Neutrophil (primary cell): ENCODE measurements around the gene KCNF1.

Source experiments
- H3K27ac ChIP-seq: fragments of 200-600 bp; sonication (generic); 2 replicates; pipeline ENCODE4 v1.5.1; 2016; ENCODE audit warnings: mild to moderate bottlenecking, moderate library complexity
- H3K27me3 ChIP-seq: fragments of 200-600 bp; sonication (generic); 2 replicates; pipeline ENCODE4 v1.6.0; 2016; ENCODE audit warnings: mild to moderate bottlenecking
- H3K36me3 ChIP-seq: fragments of 200-600 bp; sonication (generic); 2 replicates; pipeline ENCODE4 v1.5.1; 2017
- H3K4me1 ChIP-seq, 2 experiments: fragments of 200-600 bp in 1 of 2; sonication (generic) in 1 of 2; 1 replicate in 1 of 2; 2 replicates in 1 of 2; pipeline versions ENCODE4 v1.5.1 to v1.6.1; 2013 to 2016; ENCODE audit warnings: low read depth in 1 of 2, low read length in 1 of 2, mild to moderate bottlenecking in 1 of 2, moderate library complexity in 1 of 2; ENCODE audit not compliant: control insufficient read depth in 1 of 2, insufficient read depth in 1 of 2
- H3K4me3 ChIP-seq, 2 experiments: fragments of 200-600 bp in 1 of 2; sonication (generic) in 1 of 2; 1 replicate in 1 of 2; 2 replicates in 1 of 2; pipeline ENCODE4 v1.5.1; 2013 to 2016; ENCODE audit warnings: low read depth in 1 of 2, low read length in 1 of 2, mild to moderate bottlenecking in 1 of 2, moderate library complexity in 1 of 2
- H3K9me3 ChIP-seq: fragments of 200-600 bp; sonication (generic); 2 replicates; pipeline ENCODE4 v1.5.1; 2016
- TF ChIP-seq, protein P1 (sequence below): fragments of 200-600 bp; sonication (generic); IDR thresholded peaks from 2 replicates; pipeline ENCODE4 v1.5.1; 2016; ENCODE audit warnings: antibody characterized with exemption

The KCNF1 gene

DNA sequence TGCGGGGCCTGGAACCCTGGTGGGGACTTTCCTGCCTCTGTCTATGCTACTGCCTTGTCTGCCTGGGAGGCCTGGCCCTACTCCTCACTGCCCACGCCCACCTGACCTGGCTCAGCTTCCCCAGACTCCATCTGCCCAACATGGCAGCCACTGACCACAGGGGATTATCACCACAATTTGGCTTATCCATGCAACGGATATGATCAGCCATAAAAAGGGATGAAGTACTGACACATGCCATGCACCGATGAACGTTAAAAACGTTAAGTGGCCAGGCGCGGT, 5.9 kb upstream of the KCNF1 start:
- Histone ChIP-seq H3K27ac (no peak overlapping the region), H3K4me1 (no peaks in the 10 kb centered on the region), H3K4me3 (no peak overlapping the region), H3K9me3 (no peaks in the 10 kb centered on the region), H3K27me3 (peaks cover 37% of the 10 kb centered on the region), H3K36me3 (no peaks in the 10 kb centered on the region)
- TF ChIP-seq, protein P1, sequence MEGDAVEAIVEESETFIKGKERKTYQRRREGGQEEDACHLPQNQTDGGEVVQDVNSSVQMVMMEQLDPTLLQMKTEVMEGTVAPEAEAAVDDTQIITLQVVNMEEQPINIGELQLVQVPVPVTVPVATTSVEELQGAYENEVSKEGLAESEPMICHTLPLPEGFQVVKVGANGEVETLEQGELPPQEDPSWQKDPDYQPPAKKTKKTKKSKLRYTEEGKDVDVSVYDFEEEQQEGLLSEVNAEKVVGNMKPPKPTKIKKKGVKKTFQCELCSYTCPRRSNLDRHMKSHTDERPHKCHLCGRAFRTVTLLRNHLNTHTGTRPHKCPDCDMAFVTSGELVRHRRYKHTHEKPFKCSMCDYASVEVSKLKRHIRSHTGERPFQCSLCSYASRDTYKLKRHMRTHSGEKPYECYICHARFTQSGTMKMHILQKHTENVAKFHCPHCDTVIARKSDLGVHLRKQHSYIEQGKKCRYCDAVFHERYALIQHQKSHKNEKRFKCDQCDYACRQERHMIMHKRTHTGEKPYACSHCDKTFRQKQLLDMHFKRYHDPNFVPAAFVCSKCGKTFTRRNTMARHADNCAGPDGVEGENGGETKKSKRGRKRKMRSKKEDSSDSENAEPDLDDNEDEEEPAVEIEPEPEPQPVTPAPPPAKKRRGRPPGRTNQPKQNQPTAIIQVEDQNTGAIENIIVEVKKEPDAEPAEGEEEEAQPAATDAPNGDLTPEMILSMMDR = no peak

DNA sequence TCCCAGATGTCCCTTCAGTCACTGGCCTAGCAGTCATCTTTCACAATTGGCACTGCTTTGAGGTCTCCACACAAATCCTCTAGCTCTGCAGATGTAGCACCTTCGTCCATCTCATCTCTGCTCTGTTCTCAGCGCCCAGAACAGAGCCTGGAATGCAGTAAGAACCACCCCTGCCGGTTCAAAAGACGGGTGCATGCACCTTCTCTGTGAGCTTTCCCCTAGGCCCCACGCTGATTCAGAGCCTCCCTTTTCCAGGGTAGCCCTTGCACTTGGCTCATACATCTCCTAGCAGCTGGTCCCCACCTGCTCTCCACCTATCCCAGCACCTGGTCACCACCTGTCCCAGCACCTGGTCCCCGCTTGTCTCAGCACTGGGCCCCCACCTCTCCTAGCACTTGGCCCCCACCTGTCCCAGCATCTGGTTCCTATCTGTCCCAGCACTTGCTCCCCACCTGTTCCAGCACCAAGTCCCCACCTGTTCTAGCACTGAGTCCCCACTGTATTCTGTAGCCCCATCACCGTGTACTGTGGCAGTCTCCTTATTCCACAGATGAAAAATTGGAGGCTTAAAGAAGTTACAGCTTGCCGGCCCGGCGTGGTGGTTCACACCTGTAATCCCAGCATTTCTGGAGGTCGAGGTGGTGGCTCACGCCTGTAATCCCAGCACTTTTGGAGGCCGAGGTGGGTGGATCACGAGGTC, 4.7 kb upstream of the KCNF1 start:
- Histone ChIP-seq H3K36me3 (no peaks in the 10 kb centered on the region), H3K9me3 (no peaks in the 10 kb centered on the region), H3K27ac (no peak overlapping the region), H3K4me1 (no peaks in the 10 kb centered on the region), H3K4me3 (no peak overlapping the region), H3K27me3 (peaks cover 43% of the 10 kb centered on the region)
- TF ChIP-seq, protein P1 = no peak

DNA sequence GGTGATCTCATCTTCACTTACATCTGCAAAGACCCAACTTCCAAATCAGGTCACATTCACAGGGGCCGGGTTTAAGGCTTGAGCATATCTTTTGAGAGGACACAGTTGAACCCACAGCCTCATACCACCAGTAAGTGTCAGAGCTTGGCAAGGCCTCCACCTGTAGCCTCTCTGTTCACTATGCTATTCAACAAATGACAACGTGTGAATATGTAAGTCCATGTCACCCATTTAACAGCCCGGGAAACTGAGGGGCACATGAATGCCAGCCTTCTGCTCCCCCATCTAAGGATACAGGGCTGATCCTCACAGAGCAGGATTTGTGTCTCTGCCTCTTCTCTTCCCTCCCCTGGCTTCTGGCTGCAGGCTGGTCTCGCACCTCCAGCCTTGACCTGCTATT, 3.5 kb upstream of the KCNF1 start:
- no peak overlapping the region for H3K4me3 ChIP-seq
- TF ChIP-seq, protein P1 = no peak
- H3K27me3 ChIP-seq = peaks cover 55% of the 10 kb centered on the region
- no peaks in the 10 kb centered on the region for H3K4me1 ChIP-seq
- H3K27ac ChIP-seq = no peak overlapping the region
- H3K9me3 ChIP-seq = no peaks in the 10 kb centered on the region
- H3K36me3 ChIP-seq = no peaks in the 10 kb centered on the region

DNA sequence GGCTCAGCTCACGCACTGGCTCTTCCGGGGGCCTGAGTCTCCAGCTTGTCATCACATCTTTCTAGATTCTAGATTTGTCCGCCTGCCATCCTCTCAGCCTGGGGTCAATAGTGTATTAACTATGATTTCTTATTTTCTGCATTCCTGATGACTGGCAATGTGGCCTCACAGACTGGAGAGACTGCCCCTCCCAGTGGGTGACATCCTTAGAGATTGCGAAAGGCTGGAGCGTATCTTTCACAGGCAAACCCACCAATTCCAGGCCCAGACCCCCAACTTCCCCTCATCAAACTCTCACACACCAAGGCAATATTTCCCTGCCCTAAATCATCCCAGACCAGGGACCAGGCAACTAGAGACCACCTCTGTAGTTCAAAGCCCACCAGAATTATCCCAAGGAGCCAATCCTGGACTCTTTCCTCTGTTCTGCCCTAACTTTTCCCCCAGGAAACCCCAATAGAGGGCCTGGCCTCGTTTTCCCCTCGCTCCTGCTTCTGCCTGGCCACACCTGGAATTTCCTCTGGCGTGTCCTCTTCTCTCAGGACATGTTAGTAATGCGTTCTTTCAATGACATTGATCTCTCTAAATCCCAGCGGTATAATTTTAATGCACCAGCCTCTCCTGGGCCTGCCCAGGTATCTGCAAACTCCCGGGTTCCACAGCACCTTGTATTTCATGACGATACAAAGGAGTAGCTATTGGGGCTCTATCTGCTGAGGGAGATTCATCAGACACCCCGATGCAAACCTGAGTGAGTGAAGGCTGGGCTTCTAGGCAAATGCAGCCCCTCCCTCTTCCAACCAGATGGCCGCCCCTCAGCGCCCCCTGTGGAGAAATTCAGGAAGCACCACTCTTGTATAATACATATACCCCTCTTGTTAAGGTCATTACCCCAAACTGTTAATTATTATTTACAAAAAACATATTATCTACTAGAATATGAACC, 2.4 kb upstream of the KCNF1 start:
- Histone ChIP-seq H3K4me3 (no peak overlapping the region), H3K4me1 (no peaks in the 10 kb centered on the region), H3K27ac (no peak overlapping the region), H3K9me3 (no peaks in the 10 kb centered on the region), H3K36me3 (no peaks in the 10 kb centered on the region), H3K27me3 (peaks cover 66% of the 10 kb centered on the region)
- TF ChIP-seq, protein P1 = no peak

DNA sequence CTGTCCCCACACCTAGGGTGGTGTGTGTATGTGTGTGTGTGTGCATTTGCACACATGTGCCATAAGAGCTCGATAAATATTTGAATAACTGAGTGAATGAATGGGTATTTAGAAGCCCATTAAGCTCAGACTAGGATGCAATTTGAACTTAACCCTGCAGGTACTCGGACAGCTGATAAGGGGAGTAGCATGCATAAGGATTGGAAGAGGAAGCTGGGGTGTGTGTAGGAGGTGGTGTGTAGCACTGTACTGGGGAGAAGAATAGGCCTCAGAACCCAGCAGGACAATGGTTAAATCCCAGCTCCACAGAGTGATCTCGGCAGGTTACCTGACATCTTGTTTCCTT, 1.8 kb upstream of the KCNF1 start:
- Histone ChIP-seq H3K4me1 (no peaks in the 10 kb centered on the region), H3K27ac (no peak overlapping the region), H3K36me3 (no peaks in the 10 kb centered on the region), H3K9me3 (no peaks in the 10 kb centered on the region), H3K27me3 (peaks cover 72% of the 10 kb centered on the region), H3K4me3 (no peak overlapping the region)
- TF ChIP-seq, protein P1 = no peak
